GM23248 (cell line): ENCODE measurements around the gene SEC16A. TPM values are rescaled to one million over a fixed set of nuclear protein-coding genes. Genes with fewer than 3 reads are reported as not detected.
A peak's percentile ranks its signal among the peaks of the same experiment; 100 is the strongest.

ENCODE experiments used
- DNase-seq: peaks from one replicate; pipeline ENCODE4 v3.0.0-alpha.2; 2015
- H2AFZ ChIP-seq: fragments of 200-600 bp; sonication (generic); 2 replicates; pipeline ENCODE4 v1.6.1; 2016; ENCODE audit warnings: antibody characterized with exemption
- H3F3A ChIP-seq: fragments of 200-600 bp; sonication (generic); 2 replicates; pipeline ENCODE4 v1.6.1; 2016; ENCODE audit warnings: mild to moderate bottlenecking, antibody characterized with exemption, mixed run types; ENCODE audit not compliant: insufficient read depth
- H3K27ac ChIP-seq: fragments of 200-600 bp; sonication (generic); 2 replicates; pipeline ENCODE4 v1.5.1; 2016; ENCODE audit warnings: mild to moderate bottlenecking
- H3K27me3 ChIP-seq: fragments of 200-600 bp; sonication (generic); replicated peaks from 2 replicates; pipeline ENCODE4 v1.6.1; 2016; ENCODE audit warnings: mild to moderate bottlenecking; ENCODE audit not compliant: insufficient read depth
- H3K36me3 ChIP-seq: fragments of 200-600 bp; sonication (generic); 2 replicates; pipeline ENCODE4 v1.6.1; 2016; ENCODE audit warnings: low read depth, mild to moderate bottlenecking
- H3K4me1 ChIP-seq: fragments of 200-600 bp; sonication (generic); 2 replicates; pipeline ENCODE4 v1.6.1; 2016; ENCODE audit warnings: mild to moderate bottlenecking; ENCODE audit not compliant: insufficient read depth
- H3K4me2 ChIP-seq: fragments of 200-600 bp; sonication (generic); one replicate; pipeline ENCODE4 v1.6.1; 2016; ENCODE audit warnings: mild to moderate bottlenecking; ENCODE audit not compliant: unreplicated experiment
- H3K4me3 ChIP-seq: fragments of 200-600 bp; sonication (generic); 2 replicates; pipeline ENCODE4 v1.5.1; 2016; ENCODE audit warnings: mild to moderate bottlenecking
- H3K79me2 ChIP-seq: fragments of 200-600 bp; sonication (generic); 2 replicates; pipeline ENCODE4 v1.6.1; 2016; ENCODE audit warnings: mild to moderate bottlenecking; ENCODE audit not compliant: insufficient read depth
- H3K9ac ChIP-seq: fragments of 200-600 bp; sonication (generic); 2 replicates; pipeline ENCODE4 v1.6.1; 2016; ENCODE audit warnings: mild to moderate bottlenecking
- H3K9me2 ChIP-seq: fragments of 200-600 bp; sonication (generic); 2 replicates; pipeline ENCODE4 v1.6.1; 2016; ENCODE audit warnings: mixed run types, mild to moderate bottlenecking, moderate library complexity; ENCODE audit not compliant: insufficient read depth
- H3K9me3 ChIP-seq: fragments of 200-600 bp; sonication (generic); one replicate; pipeline ENCODE4 v1.6.1; 2017; ENCODE audit warnings: low read depth
- H4K20me1 ChIP-seq: fragments of 200-600 bp; sonication (generic); 2 replicates; pipeline ENCODE4 v1.6.0; 2016; ENCODE audit not compliant: insufficient read depth
- EZH2 ChIP-seq: fragments of 200-600 bp; sonication (generic); IDR thresholded peaks from 2 replicates; pipeline ENCODE4 v1.6.1; 2018; ENCODE audit warnings: antibody characterized with exemption, mild to moderate bottlenecking; ENCODE audit not compliant: insufficient read depth, poor library complexity, severe bottlenecking
- EZH2phosphoT487 ChIP-seq: fragments of 200-600 bp; sonication (generic); IDR thresholded peaks from 2 replicates; pipeline ENCODE4 v1.6.1; 2018; ENCODE audit warnings: antibody characterized with exemption, moderate library complexity, mild to moderate bottlenecking, low read depth; ENCODE audit not compliant: insufficient read depth
- WGBS, 2 experiments: methylation state at CpG; one replicate each; pipeline ENCODE4 v1.1.6; 2015 to 2017; ENCODE audit warnings: low lambda C conversion rate in 2 of 2, low coverage in 1 of 2; ENCODE audit errors: missing lambda C conversion rate in 2 of 2; 5-methylcytosine and 5-hydroxymethylcytosine counted together
- in situ Hi-C: fragments of 300-500 bp; cut with MboI; formaldehyde crosslinking; loops from 2 replicates; pipeline ENCODE4 v1.15.0; 2020
- polyA plus RNA-seq: library from polyadenylated mRNA; unstranded; fragments of >200 nt; fragmentation: Nextera tagmentation; extraction: Ambion mirVana; gene quantifications from 2 replicates; pipeline ENCODE4 v1.2.1, GENCODE V29; 2016
- total RNA-seq: library from RNA; depleted of rRNA; stranded (reverse); fragments of >200 nt; shearing (Covaris generic); gene quantifications from 2 replicates; pipeline ENCODE4 v1.2.3, GENCODE V29; 2014

SEC16A gene
- total and polyA plus RNA-seq, 2 experiments from 2014 or later: 34.5 to 43.4 TPM

DNA sequence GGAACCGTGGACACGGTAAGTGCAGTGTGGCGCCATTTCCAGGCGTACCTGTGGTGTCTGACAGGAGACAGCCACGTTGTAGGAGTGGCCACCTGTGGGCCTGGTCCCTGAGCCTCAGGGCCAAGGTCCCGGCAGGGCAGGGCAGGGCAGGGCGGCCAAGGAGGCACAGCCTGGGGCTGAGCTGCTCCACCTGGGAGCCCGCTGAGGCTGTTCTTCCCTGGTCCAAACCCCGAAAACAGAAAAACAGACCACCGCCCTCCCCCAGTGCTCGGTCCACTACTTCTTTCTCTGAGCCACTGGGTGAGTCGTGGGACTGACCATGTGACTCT is 63.8 kb downstream of the SEC16A start:
- H3K27me3 ChIP-seq: no peaks in the 10 kb centered on the region
- TF ChIP-seq EZH2phosphoT487 (no peak), EZH2 (no peak)
- peaks cover 28% of the 10 kb centered on the region for H3K79me2 ChIP-seq
- in situ Hi-C loops: no loop called here
- no peaks in the 10 kb centered on the region for H4K20me1 ChIP-seq
- H3F3A ChIP-seq: no peaks in the 10 kb centered on the region
- no peak for DNase-seq
- H3K27ac ChIP-seq: no peak overlapping the region
- H3K4me2 ChIP-seq: no peak overlapping the region
- WGBS, 2 experiments: 93 to 95% methylated on average over 12 of the region's 12 CpGs
- peaks cover 36% of the 10 kb centered on the region for H3K36me3 ChIP-seq
- H3K9me3 ChIP-seq: no peaks in the 10 kb centered on the region
- H3K4me3 ChIP-seq: no peak overlapping the region
- H3K9ac ChIP-seq: no peak overlapping the region
- no peak overlapping the region for H2AFZ ChIP-seq
- H3K4me1 ChIP-seq: no peaks in the 10 kb centered on the region
- H3K9me2 ChIP-seq: no peaks in the 10 kb centered on the region

- H3K9me2 ChIP-seq: no peaks in the 10 kb centered on the region
- TF ChIP-seq EZH2 (no peak), EZH2phosphoT487 (no peak)
- peaks cover 41% of the 10 kb centered on the region for H3K36me3 ChIP-seq
- WGBS, 2 experiments: 91 to 92% methylated on average over 47 to 48 of the region's 48 CpGs
- no peaks in the 10 kb centered on the region for H3F3A ChIP-seq
- H3K4me3 ChIP-seq: no peak overlapping the region
- in situ Hi-C loops: no loop called here
- no peak for DNase-seq
- H3K9ac ChIP-seq: no peak overlapping the region
- H3K79me2 ChIP-seq: peaks cover 34% of the 10 kb centered on the region
- H3K27me3 ChIP-seq: no peaks in the 10 kb centered on the region
- H3K27ac ChIP-seq: no peak overlapping the region
- H3K9me3 ChIP-seq: no peaks in the 10 kb centered on the region
- no peaks in the 10 kb centered on the region for H3K4me1 ChIP-seq
- no peaks in the 10 kb centered on the region for H4K20me1 ChIP-seq
- no peak overlapping the region for H3K4me2 ChIP-seq
- H2AFZ ChIP-seq: no peak overlapping the region
Measured at GRCh38 chr9:136418182-136419091, 64.4 kb downstream of the SEC16A start.

DNA sequence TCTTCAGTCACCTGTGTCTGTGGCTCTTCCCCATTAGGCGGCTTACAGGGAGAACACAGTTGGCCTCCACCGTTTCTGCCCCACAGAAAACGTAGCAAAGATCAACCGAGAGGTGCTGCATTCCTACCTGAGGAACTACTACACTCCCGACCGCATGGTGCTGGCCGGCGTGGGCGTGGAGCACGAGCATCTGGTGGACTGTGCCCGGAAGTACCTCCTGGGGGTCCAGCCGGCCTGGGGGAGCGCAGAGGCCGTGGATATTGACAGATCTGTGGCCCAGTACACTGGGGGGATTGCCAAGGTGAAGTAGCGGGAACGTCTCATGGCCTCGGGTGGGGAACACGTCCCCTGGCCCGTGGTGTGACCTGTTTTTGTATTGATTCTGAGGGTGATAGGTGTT is 65.9 kb downstream of the SEC16A start:
- H3K4me2 ChIP-seq: no peak overlapping the region
- H3K27ac ChIP-seq: no peak overlapping the region
- DNase-seq: no peak
- no peak overlapping the region for H3K4me3 ChIP-seq
- no peak overlapping the region for H2AFZ ChIP-seq
- 0 out of 2 replicates have a peak, but pooled peaks cover 2% of the 10 kb centered on the region for H4K20me1 ChIP-seq
- H3K27me3 ChIP-seq: no peaks in the 10 kb centered on the region
- peaks cover 7% of the 10 kb centered on the region for H3K4me1 ChIP-seq
- in situ Hi-C loops: no loop called here
- no peak overlapping the region for H3K9ac ChIP-seq
- peaks cover 49% of the 10 kb centered on the region for H3K79me2 ChIP-seq
- no peaks in the 10 kb centered on the region for H3K9me3 ChIP-seq
- H3F3A ChIP-seq: no peaks in the 10 kb centered on the region
- no peak for TF ChIP-seq EZH2phosphoT487
- WGBS, 2 experiments: 87 to 88% methylated on average over 15 to 19 of the region's 19 CpGs
- peaks cover 50% of the 10 kb centered on the region for H3K36me3 ChIP-seq
- H3K9me2 ChIP-seq: no peaks in the 10 kb centered on the region

DNA sequence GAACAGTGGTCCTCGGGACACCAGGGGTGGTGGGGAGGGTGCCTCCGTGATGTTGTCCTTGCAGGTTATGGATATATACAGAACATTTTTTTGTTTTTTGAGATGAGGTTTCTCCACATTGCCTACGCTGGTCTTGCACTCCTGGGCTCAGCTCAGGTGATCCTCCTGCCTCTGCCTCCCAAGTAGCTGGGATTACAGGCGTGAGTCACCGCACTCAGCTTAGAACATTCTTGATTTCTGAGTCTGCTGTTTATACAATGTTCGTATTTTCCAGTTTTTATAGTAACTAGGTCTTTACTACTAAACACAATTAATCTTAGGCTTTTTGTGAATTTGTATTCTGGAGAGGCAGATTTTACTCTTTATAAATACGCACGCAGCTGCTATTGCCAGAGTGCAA is 66.4 kb downstream of the SEC16A start:
- Histone ChIP-seq H3K36me3 (peaks cover 50% of the 10 kb centered on the region), H3K4me1 (peaks cover 12% of the 10 kb centered on the region), H3K79me2 (peaks cover 54% of the 10 kb centered on the region), H3K9me2 (no peaks in the 10 kb centered on the region), H3F3A (no peaks in the 10 kb centered on the region), H3K9me3 (no peaks in the 10 kb centered on the region), H4K20me1 (0 out of 2 replicates have a peak, but pooled peaks cover 3% of the 10 kb centered on the region), H3K27ac (no peak overlapping the region), H3K4me3 (no peak overlapping the region), H3K27me3 (no peaks in the 10 kb centered on the region), H3K9ac (no peak overlapping the region), H2AFZ (no peak overlapping the region), H3K4me2 (no peak overlapping the region)
- WGBS, 2 experiments: 91 to 95% methylated on average over 8 of the region's 8 CpGs
- TF ChIP-seq EZH2 (no peak), EZH2phosphoT487 (no peak)
- in situ Hi-C loops: no loop called here
- DNase-seq: peak; percentile 19
